H54 (cell line): ENCODE measurements around the gene CMTM8.

ENCODE experiments used
- DNase-seq: peaks from one replicate; pipeline ENCODE4 v3.0.0; 2011; ENCODE audit warnings: low spot score, mixed read lengths; ENCODE audit not compliant: insufficient read length
- FAIRE-seq: peaks from 3 replicates; lab custom pipeline; 2011; peaks lifted over from hg19 to GRCh38; lab: Jason Lieb, UNC
- POLR2A ChIP-seq: IDR thresholded peaks from 2 replicates; pipeline ENCODE4 v1.6.1; 2011; ENCODE audit warnings: low read depth, mild to moderate bottlenecking, low read length

Gene CMTM8

DNA sequence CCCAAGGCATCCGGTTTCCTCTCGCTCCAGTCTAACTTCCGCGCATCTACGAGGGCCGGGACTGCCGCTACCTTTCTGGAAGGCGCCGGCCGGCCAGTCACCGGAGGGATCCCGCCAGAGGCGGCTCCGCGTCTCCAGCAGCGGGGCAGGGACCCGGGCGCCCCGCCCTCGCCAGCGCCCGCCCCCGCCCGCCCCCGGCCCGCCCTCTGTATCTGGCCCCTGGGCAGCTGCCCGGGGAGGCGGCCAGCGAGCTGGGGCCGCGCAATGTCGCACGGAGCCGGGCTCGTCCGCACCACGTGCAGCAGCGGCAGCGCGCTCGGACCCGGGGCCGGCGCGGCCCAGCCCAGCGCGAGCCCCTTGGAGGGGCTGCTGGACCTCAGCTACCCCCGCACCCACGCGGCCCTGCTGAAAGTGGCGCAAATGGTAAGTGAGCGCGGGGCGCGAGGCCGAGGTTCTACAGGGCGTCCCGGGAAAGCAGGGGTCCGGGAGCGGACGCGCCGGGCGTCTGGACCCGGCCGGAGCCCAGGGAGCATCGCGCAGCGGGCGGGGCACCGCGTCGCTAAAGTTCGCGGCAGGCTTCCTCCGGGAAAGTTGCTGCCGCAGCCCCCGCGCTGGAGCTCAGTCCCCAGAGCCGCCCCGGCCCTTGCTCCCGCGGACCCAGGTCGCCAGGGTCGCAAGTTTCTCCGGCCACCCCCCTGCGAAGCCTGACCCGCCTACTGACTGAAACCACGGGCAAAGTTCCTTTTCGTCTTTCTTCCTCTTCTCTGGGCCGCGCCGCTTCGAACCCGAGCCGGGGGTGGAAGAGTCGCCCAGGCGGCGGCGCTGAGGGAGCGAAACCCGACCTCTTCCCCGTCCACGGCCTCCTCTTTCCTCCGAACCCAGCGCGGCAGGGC is 153.4 kb downstream of the CMTM8 start, which contains the start of gene CMTM7:
Gene CMTM7 (plus strand): TSS at position 211 of the 893 bp plus-strand sequence. CDS start 54 bp downstream, at position 265.
- FAIRE-seq (no peak), DNase-seq (peak; percentile 71)
- TF ChIP-seq POLR2A = peak; percentile 75

DNA sequence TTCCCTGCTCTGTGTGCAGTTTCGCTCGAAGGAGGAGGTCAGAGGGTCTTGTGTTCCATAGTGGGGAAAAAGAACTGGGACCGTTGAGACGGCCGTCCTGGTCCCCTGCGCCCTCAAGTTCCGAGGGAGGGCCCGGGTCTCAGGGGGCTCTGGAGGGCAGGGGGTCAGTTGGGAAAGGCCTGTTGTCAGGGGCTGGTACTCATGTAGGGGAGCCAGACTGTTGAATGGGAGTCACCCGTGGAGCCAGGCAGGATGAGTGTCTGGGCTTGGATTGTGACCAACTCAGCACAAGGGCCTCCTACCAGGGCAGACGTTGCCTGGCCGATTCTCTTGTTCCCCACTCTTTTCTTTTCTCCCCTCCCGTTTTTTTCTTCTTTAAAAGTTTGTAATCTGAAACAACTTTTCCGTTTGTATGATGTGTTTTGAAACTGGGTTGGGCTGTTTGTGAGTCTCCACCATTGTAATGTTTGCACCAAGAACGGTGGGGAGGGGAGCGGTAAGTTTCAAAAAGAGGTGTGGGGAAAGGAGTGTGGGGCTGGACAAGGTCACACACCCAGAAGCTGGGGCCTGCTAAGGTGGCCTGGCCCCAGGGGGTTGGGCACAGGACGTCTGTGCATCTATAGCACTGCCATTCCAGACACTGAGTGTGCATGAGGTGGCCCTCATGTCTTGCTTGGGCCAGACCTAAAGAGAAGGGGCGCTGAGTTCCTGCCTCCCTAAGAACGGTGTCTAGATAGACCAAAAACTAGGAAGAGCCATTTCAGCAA is 154.2 kb downstream of the CMTM8 start:
- DNase-seq = peak; percentile 17
- TF ChIP-seq POLR2A = no peak
- FAIRE-seq = no peak

DNA sequence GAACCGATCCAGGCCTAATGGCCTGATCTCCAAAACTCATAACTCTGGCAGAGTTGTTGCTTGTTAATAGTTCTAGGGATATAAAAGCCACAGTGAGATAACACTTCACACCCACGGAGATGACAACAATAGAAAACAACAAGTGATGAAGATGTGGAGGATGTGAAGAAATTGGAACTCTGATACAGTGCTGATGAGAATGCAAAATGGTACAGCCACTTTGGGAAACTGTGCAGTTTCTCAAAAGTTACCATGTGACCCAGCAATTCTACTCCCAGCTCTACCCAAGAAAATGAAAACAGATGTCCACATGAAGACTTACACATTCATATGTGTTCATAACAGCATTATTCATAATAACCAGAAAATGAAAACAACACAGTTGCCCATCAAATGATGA is 157.0 kb downstream of the CMTM8 start:
- FAIRE-seq (no peak), DNase-seq (no peak)
- TF ChIP-seq POLR2A = no peak

DNA sequence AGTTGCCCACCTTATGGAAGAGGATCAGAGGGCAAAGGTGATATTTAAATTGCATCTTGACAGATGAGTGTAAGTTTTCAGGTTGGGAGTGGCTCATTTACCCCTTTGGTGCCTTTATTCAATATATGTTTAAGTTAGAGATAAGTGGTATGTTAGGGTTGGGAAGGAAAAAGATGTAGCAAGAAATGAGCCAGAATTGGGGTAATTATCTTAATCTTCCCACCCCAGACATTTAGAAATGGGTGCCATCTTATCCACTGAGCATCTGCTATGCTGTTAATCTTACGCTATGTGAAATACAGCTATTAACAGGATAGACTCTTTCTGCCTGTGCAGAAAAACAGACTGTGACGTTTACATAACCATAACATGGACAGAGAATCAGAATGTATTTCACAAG is 159.5 kb downstream of the CMTM8 start:
- FAIRE-seq = no peak
- no peak for DNase-seq
- no peak for TF ChIP-seq POLR2A

- no peak for TF ChIP-seq POLR2A
- DNase-seq (no peak), FAIRE-seq (no peak)
These were observed 160.1 kb downstream of the CMTM8 start for GRCh38 chr3:32398531-32398930.

GRCh38 chr3:32399030-32399620 is 160.6 kb downstream of the CMTM8 start:
- DNase-seq (peak; percentile 23), FAIRE-seq (no peak)
- TF ChIP-seq POLR2A = no peak

DNA sequence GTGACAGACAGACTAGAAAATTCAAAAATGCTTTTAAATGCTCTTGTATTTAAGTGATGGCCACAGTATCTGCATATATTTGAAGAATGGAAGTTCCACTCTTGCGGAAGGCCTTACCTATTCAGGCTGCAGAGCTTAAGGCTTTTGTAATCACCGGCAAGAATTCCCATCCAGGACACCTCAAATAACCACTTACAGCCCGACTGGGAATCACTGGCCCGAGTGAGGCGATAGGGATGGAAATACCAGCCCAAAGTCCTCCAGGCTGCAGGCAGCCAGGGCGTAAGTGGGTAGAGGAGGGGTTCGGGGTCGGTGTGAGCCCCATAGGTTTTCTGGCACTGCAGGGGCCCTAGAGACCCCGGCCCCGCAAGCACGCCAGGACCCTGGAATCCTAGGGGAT is 162.6 kb downstream of the CMTM8 start:
- FAIRE-seq = no peak
- no peak for TF ChIP-seq POLR2A
- no peak for DNase-seq

DNA sequence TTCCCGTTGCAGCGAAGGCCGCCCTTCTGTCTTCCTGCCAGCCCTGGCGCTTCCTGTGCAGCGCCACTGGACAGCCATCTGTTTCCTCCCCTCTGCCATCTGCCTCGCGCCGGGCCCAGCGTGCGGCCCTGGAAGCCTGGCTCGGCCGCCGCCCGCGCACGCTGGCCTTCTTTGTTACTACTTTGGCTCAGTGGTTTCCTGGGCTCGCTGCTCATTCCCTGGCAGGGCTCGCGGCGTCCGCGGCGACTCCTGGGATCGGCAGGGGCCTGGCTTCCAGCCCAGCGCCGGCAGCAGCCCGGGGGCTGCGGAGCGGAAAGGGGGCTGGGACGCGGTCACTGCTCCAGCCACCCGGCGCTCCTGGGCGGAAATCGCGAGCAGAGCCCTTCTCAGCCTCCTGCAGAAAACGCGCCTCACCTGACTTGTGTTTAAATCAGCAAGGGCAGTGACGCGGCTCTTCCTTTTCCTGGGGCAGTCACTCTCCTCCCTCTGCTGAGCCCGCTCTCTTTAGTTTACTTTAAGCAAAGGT is 163.1 kb downstream of the CMTM8 start:
- peak; percentile 61 for DNase-seq
- TF ChIP-seq POLR2A = peak; percentile 40; the same call in 1 of the 2 replicates
- peak; percentile 23 for FAIRE-seq

GRCh38 chr3:32403663-32404062 is 165.2 kb downstream of the CMTM8 start:
- TF ChIP-seq POLR2A = no peak
- DNase-seq = no peak
- FAIRE-seq = no peak

DNA sequence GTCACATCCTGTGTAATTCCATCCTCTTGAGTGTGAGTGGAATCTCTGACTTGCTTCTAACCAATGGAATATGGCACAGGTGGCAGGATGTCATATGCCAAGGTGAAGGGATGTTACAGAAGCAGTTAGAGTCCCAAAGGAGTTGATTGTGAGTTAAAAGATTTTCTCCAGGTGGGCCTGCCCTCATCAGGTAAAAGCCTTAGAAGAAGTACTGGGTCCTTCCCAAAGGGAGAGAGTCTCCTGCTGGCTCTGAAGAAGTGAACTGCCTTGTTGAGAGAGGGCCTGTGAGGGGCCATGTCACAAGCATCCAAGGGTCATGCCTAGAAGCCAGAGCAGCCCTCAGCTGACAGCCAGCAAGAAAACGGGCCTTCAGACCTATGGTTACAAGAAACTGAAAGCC is 166.2 kb downstream of the CMTM8 start:
- DNase-seq (no peak), FAIRE-seq (no peak)
- TF ChIP-seq POLR2A = no peak

GRCh38 chr3:32405155-32405554 is 166.7 kb downstream of the CMTM8 start:
- no peak for TF ChIP-seq POLR2A
- no peak for DNase-seq
- no peak for FAIRE-seq

- no peak for DNase-seq
- no peak for FAIRE-seq
- TF ChIP-seq POLR2A = no peak
These were observed 167.3 kb downstream of the CMTM8 start for GRCh38 chr3:32405711-32406323.
